Upper lobe of right lung (tissue), 1 donor: Measurements from ENCODE around the gene TMPRSS7. TPM values are rescaled to one million over a fixed set of nuclear protein-coding genes. Genes with fewer than 3 reads are reported as not detected.

Experiments used
- ATAC-seq: fragments of 200-7000 bp; cut with Tn5 transposase; one replicate; pipeline ENCODE4 v1.9.1; 2020; ENCODE audit warnings: mild to moderate bottlenecking, moderate library complexity
- DNase-seq: peaks from one replicate; pipeline ENCODE4 v3.0.0-alpha.2; 2020
- H3K27ac ChIP-seq: fragments of 200-600 bp; one replicate; pipeline ENCODE4 v1.8.0; 2022
- H3K27me3 ChIP-seq: fragments of 200-600 bp; one replicate; pipeline ENCODE4 v1.8.0; 2022; ENCODE audit warnings: mild to moderate bottlenecking
- H3K36me3 ChIP-seq: fragments of 200-600 bp; one replicate; pipeline ENCODE4 v1.8.0; 2022
- H3K4me1 ChIP-seq: fragments of 200-600 bp; one replicate; pipeline ENCODE4 v1.8.0; 2022
- H3K4me3 ChIP-seq: fragments of 200-600 bp; one replicate; pipeline ENCODE4 v1.8.0; 2022; ENCODE audit warnings: mild to moderate bottlenecking
- H3K9me3 ChIP-seq: fragments of 200-600 bp; one replicate; pipeline ENCODE4 v1.8.0; 2022
- intact Hi-C: fragments of 100-400 bp; cut with DNase I; formaldehyde crosslinking; loops from one replicate; pipeline ENCODE4 v1.11.0; 2022
- microRNA-seq: library from miRNA; unstranded; fragments of <30 nt; microRNA quantifications from one replicate; pipeline ENCODE4 v1.2.0, GENCODE V29; 2020; ENCODE audit warnings: borderline microRNAs expressed
- total RNA-seq: library from RNA; stranded (reverse); fragmentation: NEBNext Ultra II Directional; extraction: Animal tissue kit (Norgen Biotek cat#: 25700); gene quantifications from one replicate; pipeline ENCODE4 v1.2.1, GENCODE V29; 2021
- TF ChIP-seq, protein P1 (sequence below): fragments of 200-600 bp; IDR thresholded peaks from one replicate; pipeline ENCODE4 v1.8.0; 2022; ENCODE audit warnings: antibody characterized with exemption
- donor health status: DM: no; HTN: yes; CAD: no; lungs with severe emphysema.

Gene TMPRSS7
- total RNA-seq, 1 donor from 2014 or later: 0.20 TPM

- Histone ChIP-seq H3K36me3 (no peaks in the 10 kb centered on the region), H3K4me1 (no peaks in the 10 kb centered on the region), H3K4me3 (no peak overlapping the region), H3K27ac (no peak overlapping the region), H3K27me3 (no peaks in the 10 kb centered on the region), H3K9me3 (no peaks in the 10 kb centered on the region)
- ATAC-seq (no peak), DNase-seq (no peak)
- intact Hi-C loops: no loop called here
- TF ChIP-seq, protein P1, sequence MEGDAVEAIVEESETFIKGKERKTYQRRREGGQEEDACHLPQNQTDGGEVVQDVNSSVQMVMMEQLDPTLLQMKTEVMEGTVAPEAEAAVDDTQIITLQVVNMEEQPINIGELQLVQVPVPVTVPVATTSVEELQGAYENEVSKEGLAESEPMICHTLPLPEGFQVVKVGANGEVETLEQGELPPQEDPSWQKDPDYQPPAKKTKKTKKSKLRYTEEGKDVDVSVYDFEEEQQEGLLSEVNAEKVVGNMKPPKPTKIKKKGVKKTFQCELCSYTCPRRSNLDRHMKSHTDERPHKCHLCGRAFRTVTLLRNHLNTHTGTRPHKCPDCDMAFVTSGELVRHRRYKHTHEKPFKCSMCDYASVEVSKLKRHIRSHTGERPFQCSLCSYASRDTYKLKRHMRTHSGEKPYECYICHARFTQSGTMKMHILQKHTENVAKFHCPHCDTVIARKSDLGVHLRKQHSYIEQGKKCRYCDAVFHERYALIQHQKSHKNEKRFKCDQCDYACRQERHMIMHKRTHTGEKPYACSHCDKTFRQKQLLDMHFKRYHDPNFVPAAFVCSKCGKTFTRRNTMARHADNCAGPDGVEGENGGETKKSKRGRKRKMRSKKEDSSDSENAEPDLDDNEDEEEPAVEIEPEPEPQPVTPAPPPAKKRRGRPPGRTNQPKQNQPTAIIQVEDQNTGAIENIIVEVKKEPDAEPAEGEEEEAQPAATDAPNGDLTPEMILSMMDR: no peak
Measured at GRCh38 chr3:112130638-112130993, 96.1 kb downstream of the TMPRSS7 start.

Small RNA genes within 50 kb of the gene (microRNA-seq; reads per million reads assigned to microRNA genes)
- not detected for gene MIR567

Other genes starting within 250 kb of the TMPRSS7 start
- gene PHLDB2, start 175.5 kb upstream of the TMPRSS7 start, total RNA-seq: 60.8 TPM
- gene ABHD10, start 55.7 kb upstream of the TMPRSS7 start, total RNA-seq: 27.6 TPM
- not detected for gene TAGLN3, start 35.8 kb upstream of the TMPRSS7 start, total RNA-seq
- gene C3orf52, start 51.7 kb downstream of the TMPRSS7 start, total RNA-seq: 20.1 TPM
- 0.90 TPM for gene GCSAM, start 98.5 kb downstream of the TMPRSS7 start, total RNA-seq